Measurements from ENCODE around the gene HIC1. TPM values are rescaled to one million over a fixed set of nuclear protein-coding genes. Genes with fewer than 3 reads are reported as not detected.

HIC1 gene
- 97.0 and 115 TPM in 2 replicates for total RNA-seq

GRCh38 chr17:2054512-2055291, at the start of gene HIC1:
HIC1 (plus strand) TSS chr17:2055103; CDS start chr17:2056691, 1,588 bp downstream.

GRCh38 chr17:2025220-2025621, 29.7 kb upstream of the HIC1 start, which contains the start of gene RTN4RL1:
RTN4RL1 (minus strand) TSS chr17:2025334; CDS start chr17:2024865, 469 bp downstream.

GRCh38 chr17:2029911-2030778, 24.8 kb upstream of the HIC1 start, which contains the start of gene DPH1:
DPH1 (plus strand) TSS chr17:2030153; CDS start chr17:2030170, 17 bp downstream.

GRCh38 chr17:2041561-2042389, 13.1 kb upstream of the HIC1 start, which contains the start of gene OVCA2:
OVCA2 (plus strand) TSS chr17:2042022; CDS start chr17:2042048, 26 bp downstream.

Other genes starting within 250 kb of the HIC1 start
- gene SMYD4, start 225.2 kb upstream of the HIC1 start, total RNA-seq: 4.1 and 11.7 TPM in 2 replicates
- gene RPA1, start 225.1 kb upstream of the HIC1 start, total RNA-seq: 21.6 and 23.6 TPM in 2 replicates
- 0.13 and 0.24 TPM in 2 replicates for gene RTN4RL1, start 29.8 kb upstream of the HIC1 start, total RNA-seq
- 23.9 and 28.1 TPM in 2 replicates for gene DPH1, start 24.9 kb upstream of the HIC1 start, total RNA-seq
- 56.5 and 81.6 TPM in 2 replicates for gene OVCA2, start 13.1 kb upstream of the HIC1 start, total RNA-seq
- 77.8 and 81.3 TPM in 2 replicates for gene SMG6, start 248.7 kb downstream of the HIC1 start, total RNA-seq
- 16.4 and 16.5 TPM in 2 replicates for gene SRR, start 248.8 kb downstream of the HIC1 start, total RNA-seq

Data from epithelial cell of alveolus of lung (primary cell).